Parathyroid adenoma (tissue), 2 donors: Measurements from ENCODE around the gene BEND5.

ENCODE experiments used
- H2AFZ ChIP-seq: fragments of 300-600 bp; sonication (generic); one replicate; pipeline ENCODE4 v1.7.0; 2017; ENCODE audit warnings: antibody characterized with exemption, mild to moderate bottlenecking
- H3K27ac ChIP-seq: fragments of 300-600 bp; sonication (generic); one replicate; pipeline ENCODE4 v1.7.0; 2017
- H3K27me3 ChIP-seq: fragments of 300-600 bp; sonication (generic); one replicate; pipeline ENCODE4 v1.7.0; 2017; ENCODE audit warnings: low read length; ENCODE audit not compliant: control insufficient read depth, insufficient read depth
- H3K36me3 ChIP-seq: fragments of 300-600 bp; sonication (generic); one replicate; pipeline ENCODE4 v1.7.0; 2017; ENCODE audit warnings: low read length; ENCODE audit not compliant: control insufficient read depth, insufficient read depth
- H3K4me1 ChIP-seq: fragments of 300-600 bp; sonication (generic); one replicate; pipeline ENCODE4 v1.7.0; 2017; ENCODE audit warnings: control low read depth
- H3K4me2 ChIP-seq: fragments of 300-600 bp; sonication (generic); one replicate; pipeline ENCODE4 v1.7.0; 2017; ENCODE audit warnings: low read length
- H3K4me3 ChIP-seq: fragments of 300-600 bp; sonication (generic); one replicate; pipeline ENCODE4 v1.7.0; 2017; ENCODE audit warnings: low read depth, low read length
- H3K79me2 ChIP-seq: fragments of 300-600 bp; sonication (generic); one replicate; pipeline ENCODE4 v1.7.0; 2017; ENCODE audit warnings: control low read depth
- H3K9ac ChIP-seq: fragments of 300-600 bp; sonication (generic); one replicate; pipeline ENCODE4 v1.7.0; 2017; ENCODE audit warnings: mild to moderate bottlenecking
- H3K9me3 ChIP-seq: fragments of 300-600 bp; sonication (generic); one replicate; pipeline ENCODE4 v1.7.0; 2017; ENCODE audit warnings: low read length; ENCODE audit not compliant: control insufficient read depth
- CTCF ChIP-seq: fragments of 300-600 bp; sonication (generic); IDR thresholded peaks from one replicate; pipeline ENCODE4 v1.7.0; 2017; ENCODE audit warnings: antibody characterized with exemption, mild to moderate bottlenecking
- donor health status: primary hyperparathyroidism.

Gene BEND5

GRCh38 chr1:48750109-48750508 lies 26.6 kb downstream of the BEND5 start:
- Histone ChIP-seq H3K79me2 (no peaks in the 10 kb centered on the region), H3K4me1 (no peaks in the 10 kb centered on the region), H3K27me3 (no peaks in the 10 kb centered on the region), H3K4me2 (no peak overlapping the region), H3K36me3 (no peaks in the 10 kb centered on the region), H3K9ac (no peak overlapping the region), H3K9me3 (no peaks in the 10 kb centered on the region), H2AFZ (no peak overlapping the region), H3K4me3 (no peak overlapping the region), H3K27ac (no peak overlapping the region)
- no peak for TF ChIP-seq CTCF

- Histone ChIP-seq H3K79me2 (no peaks in the 10 kb centered on the region), H3K9ac (no peak overlapping the region), H3K27ac (no peak overlapping the region), H2AFZ (no peak overlapping the region), H3K27me3 (no peaks in the 10 kb centered on the region), H3K4me2 (no peak overlapping the region), H3K4me1 (no peaks in the 10 kb centered on the region), H3K36me3 (no peaks in the 10 kb centered on the region), H3K4me3 (no peak overlapping the region), H3K9me3 (no peaks in the 10 kb centered on the region)
- no peak for TF ChIP-seq CTCF
These were observed 27.6 kb downstream of the BEND5 start for GRCh38 chr1:48749068-48749467.

GRCh38 chr1:48746906-48747305 lies 29.8 kb downstream of the BEND5 start:
- TF ChIP-seq CTCF = no peak
- Histone ChIP-seq H3K4me1 (no peaks in the 10 kb centered on the region), H3K4me3 (no peak overlapping the region), H3K27ac (no peak overlapping the region), H3K9me3 (no peaks in the 10 kb centered on the region), H3K4me2 (no peak overlapping the region), H3K9ac (no peak overlapping the region), H2AFZ (no peak overlapping the region), H3K79me2 (no peaks in the 10 kb centered on the region), H3K36me3 (no peaks in the 10 kb centered on the region), H3K27me3 (no peaks in the 10 kb centered on the region)

GRCh38 chr1:48744032-48744431 lies 32.7 kb downstream of the BEND5 start:
- Histone ChIP-seq H3K4me2 (no peak overlapping the region), H2AFZ (no peak overlapping the region), H3K9me3 (no peaks in the 10 kb centered on the region), H3K36me3 (no peaks in the 10 kb centered on the region), H3K79me2 (no peaks in the 10 kb centered on the region), H3K27me3 (no peaks in the 10 kb centered on the region), H3K27ac (no peak overlapping the region), H3K9ac (no peak overlapping the region), H3K4me3 (no peak overlapping the region), H3K4me1 (no peaks in the 10 kb centered on the region)
- no peak for TF ChIP-seq CTCF

- Histone ChIP-seq H3K36me3 (no peaks in the 10 kb centered on the region), H3K4me1 (no peaks in the 10 kb centered on the region), H3K4me2 (no peak overlapping the region), H3K9me3 (no peaks in the 10 kb centered on the region), H2AFZ (no peak overlapping the region), H3K27ac (no peak overlapping the region), H3K9ac (no peak overlapping the region), H3K79me2 (no peaks in the 10 kb centered on the region), H3K27me3 (no peaks in the 10 kb centered on the region), H3K4me3 (no peak overlapping the region)
- TF ChIP-seq CTCF = no peak
These were observed 33.2 kb downstream of the BEND5 start for GRCh38 chr1:48743480-48743879.
